Activated CD4-positive, alpha-beta T cell treated with anti-CD3 and anti-CD28 coated beads for 36 hours (primary cell): Measurements from ENCODE around the gene MUTYH. TPM values are rescaled to one million over a fixed set of nuclear protein-coding genes. Genes with fewer than 3 reads are reported as not detected.

Experiments
- ATAC-seq: fragments of 200-7000 bp; cut with Tn5 transposase; one replicate; pipeline ENCODE4 v1.10.0; 2021; ENCODE audit warnings: mild to moderate bottlenecking, moderate library complexity
- CTCF ChIA-PET: fragments of 350-600 bp; sonication (Branson Sonifier 250); formaldehyde crosslinking; loops from one replicate; lab custom pipeline; 2021; ENCODE audit warnings: antibody characterized with exemption; lab: Charles Lee
- POLR2A ChIA-PET: fragments of 350-600 bp; sonication (Branson Sonifier 250); formaldehyde crosslinking; loops from one replicate; lab custom pipeline; 2021; ENCODE audit warnings: antibody characterized with exemption, inconsistent platforms; lab: Charles Lee
- DNase-seq: peaks from one replicate; pipeline ENCODE4 v3.0.0-alpha.2; 2020
- H3K27ac Mint-ChIP-seq: one replicate; pipeline ENCODE4 v1.8.0; 2021; ENCODE audit warnings: mixed read lengths
- H3K27me3 Mint-ChIP-seq: one replicate; pipeline ENCODE4 v1.8.0; 2021; ENCODE audit warnings: mixed read lengths
- H3K36me3 Mint-ChIP-seq: one replicate; pipeline ENCODE4 v1.8.0; 2021; ENCODE audit warnings: low read depth, mixed read lengths
- H3K4me1 Mint-ChIP-seq: one replicate; pipeline ENCODE4 v1.8.0; 2021; ENCODE audit warnings: mixed read lengths
- H3K4me3 Mint-ChIP-seq: one replicate; pipeline ENCODE4 v1.8.0; 2021; ENCODE audit warnings: mild to moderate bottlenecking, moderate library complexity, mixed read lengths
- H3K9me3 Mint-ChIP-seq: one replicate; pipeline ENCODE4 v1.8.0; 2021; ENCODE audit warnings: low read depth, mixed read lengths
- intact Hi-C, 2 experiments: fragments of 100-400 bp; cut with DNase I in 1 of 2; cut with micrococcal nuclease in 1 of 2; formaldehyde crosslinking; loops; one replicate each; pipeline versions ENCODE4 v1.14.2 to v1.15.1; 2022 to 2024; cut with DNase I, micrococcal nuclease
- total RNA-seq, 2 experiments: library from RNA; stranded (reverse); gene quantifications; one replicate each; pipeline ENCODE4 v1.2.3, GENCODE V29; 2021

MUTYH gene
- total RNA-seq, 2 experiments from 2014 or later: 48.6 to 53.7 TPM

GRCh38 chr1:45322486-45323040 is 17.7 kb downstream of the MUTYH start:
- intact Hi-C loops: no loop called here
- DNase-seq (no peak), ATAC-seq (no peak)
- Mint-ChIP-seq H3K36me3 (peaks cover under 1% of the 10 kb centered on the region), H3K9me3 (no peaks in the 10 kb centered on the region), H3K4me1 (peaks cover 5% of the 10 kb centered on the region), H3K4me3 (no peak overlapping the region), H3K27ac (no peak overlapping the region), H3K27me3 (no peaks in the 10 kb centered on the region)
- CTCF ChIA-PET: no interaction called here
- POLR2A ChIA-PET: no interaction called here

GRCh38 chr1:45321444-45321843 is 18.8 kb downstream of the MUTYH start:
- CTCF ChIA-PET: interaction anchor here (0.7 to 1.4 kb wide), 3 partner anchors 15 to 283 kb away, joined by 3 to 4 read pairs (median 4); partner anchors contain the start of genes MUTYH and TOE1
- Mint-ChIP-seq H3K4me3 (no peak overlapping the region), H3K27me3 (no peaks in the 10 kb centered on the region), H3K27ac (no peak overlapping the region), H3K36me3 (no peaks in the 10 kb centered on the region), H3K4me1 (peaks cover 4% of the 10 kb centered on the region), H3K9me3 (no peaks in the 10 kb centered on the region)
- intact Hi-C loops: no loop called here
- POLR2A ChIA-PET: no interaction called here
- DNase-seq: no peak
- no peak for ATAC-seq

GRCh38 chr1:45319761-45320160 is 20.5 kb downstream of the MUTYH start:
- ATAC-seq: no peak
- CTCF ChIA-PET: interaction anchor here (0.6 to 1.5 kb wide), 2 partner anchors 13 to 18 kb away, joined by 3 to 4 read pairs; no protein-coding TSS in a partner anchor
- Mint-ChIP-seq H3K27me3 (no peaks in the 10 kb centered on the region), H3K9me3 (no peaks in the 10 kb centered on the region), H3K4me1 (no peaks in the 10 kb centered on the region), H3K27ac (no peak overlapping the region), H3K4me3 (no peak overlapping the region), H3K36me3 (no peaks in the 10 kb centered on the region)
- POLR2A ChIA-PET: no interaction called here
- no peak for DNase-seq
- intact Hi-C loops: no loop called here

- no peak overlapping the region for H3K27ac Mint-ChIP-seq
- no peak for DNase-seq
- ATAC-seq: no peak
- H3K27me3 Mint-ChIP-seq: peaks cover 2% of the 10 kb centered on the region
- no peak overlapping the region for H3K4me3 Mint-ChIP-seq
- CTCF ChIA-PET: no interaction called here
- H3K36me3 Mint-ChIP-seq: no peaks in the 10 kb centered on the region
- H3K9me3 Mint-ChIP-seq: no peaks in the 10 kb centered on the region
- H3K4me1 Mint-ChIP-seq: no peaks in the 10 kb centered on the region
- intact Hi-C loops: no loop called here
- POLR2A ChIA-PET: no interaction called here
Observed at GRCh38 chr1:45317166-45317565, 23.1 kb downstream of the MUTYH start.

GRCh38 chr1:45314266-45314665 is 26.0 kb downstream of the MUTYH start:
- no peaks in the 10 kb centered on the region for H3K4me1 Mint-ChIP-seq
- H3K36me3 Mint-ChIP-seq: no peaks in the 10 kb centered on the region
- no peak overlapping the region for H3K4me3 Mint-ChIP-seq
- ChIA-PET CTCF (interaction anchor here (0.6 to 1.7 kb wide), 5 partner anchors 13 to 296 kb away, joined by 3 to 6 read pairs (median 3); no protein-coding TSS in a partner anchor), POLR2A (no interaction called here)
- DNase-seq: no peak
- intact Hi-C loops: no loop called here
- no peak overlapping the region for H3K27ac Mint-ChIP-seq
- H3K9me3 Mint-ChIP-seq: no peaks in the 10 kb centered on the region
- H3K27me3 Mint-ChIP-seq: peaks cover 2% of the 10 kb centered on the region
- no peak for ATAC-seq

- H3K4me1 Mint-ChIP-seq: peaks cover 38% of the 10 kb centered on the region
- ChIA-PET CTCF (interaction anchor here (0.6 to 12.1 kb wide), 7 partner anchors 12 to 576 kb away, joined by 3 to 255 read pairs (median 3); partner anchors contain the start of genes HECTD3, RNU5D-1 and UROD), POLR2A (interaction anchor here (1.0 to 1.3 kb wide), 3 partner anchors 33 to 576 kb away, joined by 3 to 4 read pairs (median 4); partner anchors contain the start of genes MUTYH, PLK3 and TOE1)
- H3K36me3 Mint-ChIP-seq: no peaks in the 10 kb centered on the region
- DNase-seq (no peak), ATAC-seq (no peak)
- peak overlapping the region; percentile 93 for H3K27ac Mint-ChIP-seq
- H3K27me3 Mint-ChIP-seq: no peaks in the 10 kb centered on the region
- no peaks in the 10 kb centered on the region for H3K9me3 Mint-ChIP-seq
- no peak overlapping the region for H3K4me3 Mint-ChIP-seq
- intact Hi-C loops: loop anchor here (1.0 to 10.0 kb wide), 3 partner anchors 61 to 952 kb away; partner anchors contain the start of genes BTBD19 (in 1 of the 2), DYNLT4 (in 1 of the 2), ERI3 (in 1 of the 2) and PLK3 (in 1 of the 2)
Observed at GRCh38 chr1:45306905-45307304, 33.3 kb downstream of the MUTYH start.

- peak; percentile 79 for DNase-seq
- no peaks in the 10 kb centered on the region for H3K36me3 Mint-ChIP-seq
- H3K27me3 Mint-ChIP-seq: no peaks in the 10 kb centered on the region
- H3K4me3 Mint-ChIP-seq: peak overlapping the region; percentile 64
- peaks cover 41% of the 10 kb centered on the region for H3K4me1 Mint-ChIP-seq
- no peaks in the 10 kb centered on the region for H3K9me3 Mint-ChIP-seq
- POLR2A ChIA-PET: interaction anchor here (0.6 to 1.3 kb wide), 6 partner anchors 33 to 576 kb away, joined by 3 to 5 read pairs (median 4); partner anchors contain the start of genes MUTYH, PLK3 and TOE1
- ATAC-seq: peak; percentile 41
- intact Hi-C loops: loop anchor here (1.0 to 10.0 kb wide), 3 partner anchors 60 to 952 kb away; partner anchors contain the start of genes BTBD19 (in 1 of the 2), DYNLT4 (in 1 of the 2), ERI3 (in 1 of the 2) and PLK3 (in 1 of the 2)
- H3K27ac Mint-ChIP-seq: peak overlapping the region; percentile 93
- CTCF ChIA-PET: interaction anchor here (0.6 to 12.1 kb wide), 8 partner anchors 13 to 579 kb away, joined by 3 to 255 read pairs (median 3); partner anchors contain the start of genes HECTD3, MUTYH, RNU5D-1 and TOE1
Observed at GRCh38 chr1:45306319-45306718, 33.9 kb downstream of the MUTYH start.

- peak overlapping the region; percentile 93 for H3K27ac Mint-ChIP-seq
- intact Hi-C loops: loop anchor here (10.0 kb wide), 2 partner anchors 500 to 950 kb away; partner anchors contain the start of genes BTBD19 (in 1 of the 2), DYNLT4 (in 1 of the 2), ERI3 (in 1 of the 2) and PLK3 (in 1 of the 2)
- H3K9me3 Mint-ChIP-seq: no peaks in the 10 kb centered on the region
- no peak for DNase-seq
- H3K4me3 Mint-ChIP-seq: peak overlapping the region; percentile 84
- H3K27me3 Mint-ChIP-seq: no peaks in the 10 kb centered on the region
- ChIA-PET CTCF (interaction anchor here (0.6 to 12.1 kb wide), 7 partner anchors 21 to 529 kb away, joined by 3 to 255 read pairs (median 3); partner anchors contain the start of genes HECTD3, HPDL, MUTYH and TOE1), POLR2A (interaction anchor here (0.7 to 1.4 kb wide), 4 partner anchors 34 to 486 kb away, joined by 3 to 5 read pairs (median 4); partner anchors contain the start of genes MUTYH, TOE1 and UROD)
- no peaks in the 10 kb centered on the region for H3K36me3 Mint-ChIP-seq
- H3K4me1 Mint-ChIP-seq: peaks cover 44% of the 10 kb centered on the region
- no peak for ATAC-seq
Observed at GRCh38 chr1:45305231-45305630, 35.0 kb downstream of the MUTYH start.

GRCh38 chr1:45304311-45305081 is 35.7 kb downstream of the MUTYH start:
- intact Hi-C loops: loop anchor here (5.0 to 10.0 kb wide), 4 partner anchors 97 to 950 kb away; partner anchors contain the start of genes BTBD19 (in 1 of the 2), DYNLT4 (in 1 of the 2), ERI3 (in 1 of the 2) and PLK3 (in 1 of the 2)
- Mint-ChIP-seq H3K9me3 (no peaks in the 10 kb centered on the region), H3K36me3 (no peaks in the 10 kb centered on the region), H3K4me1 (peaks cover 44% of the 10 kb centered on the region), H3K4me3 (peak overlapping the region; percentile 84), H3K27ac (peak overlapping the region; percentile 93), H3K27me3 (no peaks in the 10 kb centered on the region)
- ChIA-PET POLR2A (interaction anchor here (0.6 to 2.8 kb wide), 11 partner anchors 36 to 583 kb away, joined by 3 to 33 read pairs (median 5); partner anchors contain the start of genes AKR1A1, CCDC163, EIF2B3 and HECTD3), CTCF (interaction anchor here (0.9 to 12.1 kb wide), 6 partner anchors 22 to 529 kb away, joined by 3 to 255 read pairs (median 8); partner anchors contain the start of genes BTBD19, HECTD3, HPDL and MUTYH)
- ATAC-seq: no peak
- DNase-seq: peak; percentile 46

- peaks cover 44% of the 10 kb centered on the region for H3K4me1 Mint-ChIP-seq
- H3K9me3 Mint-ChIP-seq: no peaks in the 10 kb centered on the region
- no peaks in the 10 kb centered on the region for H3K27me3 Mint-ChIP-seq
- H3K27ac Mint-ChIP-seq: peak overlapping the region; percentile 95
- DNase-seq (peak; percentile 100), ATAC-seq (peak; percentile 83)
- no peaks in the 10 kb centered on the region for H3K36me3 Mint-ChIP-seq
- ChIA-PET POLR2A (interaction anchor here (0.5 to 2.8 kb wide), 25 partner anchors 31 to 1517 kb away, joined by 3 to 44 read pairs (median 4); partner anchors contain the start of genes AKR1A1, CCDC163, EIF2B3 and HECTD3), CTCF (interaction anchor here (0.6 to 12.1 kb wide), 16 partner anchors 11 to 611 kb away, joined by 3 to 255 read pairs (median 4); partner anchors contain the start of genes AKR1A1, BTBD19, HECTD3 and HPDL)
- H3K4me3 Mint-ChIP-seq: peak overlapping the region; percentile 84
- intact Hi-C loops: loop anchor here (1.0 to 10.0 kb wide), 19 partner anchors 23 to 949 kb away; partner anchors contain the start of genes HPDL (in 2 of the 2), MUTYH (in 2 of the 2), PLK3 (in 2 of the 2) and TESK2 (in 2 of the 2)
Observed at GRCh38 chr1:45303520-45304310, 36.5 kb downstream of the MUTYH start.
